HCT116 (cell line): ENCODE measurements around the gene TBR1. TPM values are rescaled to one million over a fixed set of nuclear protein-coding genes. Genes with fewer than 3 reads are reported as not detected.

Source experiments
- ATAC-seq: fragments of 200-7000 bp; cut with Tn5 transposase; 2 replicates; pipeline ENCODE4 v1.9.1; 2020; ENCODE audit warnings: mild to moderate bottlenecking, moderate library complexity
- BruUV-seq: library from RNA; stranded (reverse); fragments of 400-500 nt; replicated peaks from 2 replicates; lab custom pipeline; 2021; lab: Mats Ljungman, UMichigan
- CTCF ChIA-PET: fragments of 300-600 bp; sonication (Branson Sonifier 250); formaldehyde crosslinking; loops from one replicate; lab custom pipeline; 2021; ENCODE audit warnings: antibody characterized with exemption; lab: Charles Lee
- POLR2A ChIA-PET: fragments of 300-600, 350-600 bp; sonication (Branson Sonifier 250); formaldehyde crosslinking; loops from one replicate; lab custom pipeline; 2021; ENCODE audit warnings: antibody characterized with exemption; lab: Charles Lee
- RAD21 ChIA-PET, 2 experiments: fragments of 300-600 bp; sonication (Branson Sonifier 250); formaldehyde crosslinking; loops; one replicate each; lab custom pipeline; 2023; ENCODE audit warnings: low total read pairs in 2 of 2; ENCODE audit not compliant: uncharacterized antibody in 2 of 2, unreplicated experiment in 2 of 2, low non-redundant PET in 1 of 2; lab: Charles Lee
- DNase-seq: peaks from one replicate; pipeline ENCODE4 v3.0.0-alpha.2; 2010; ENCODE audit warnings: low read depth, low spot score
- H2AFZ ChIP-seq: fragments of 200-600 bp; shearing (Covaris generic), sonication (generic); 2 replicates; pipeline ENCODE4 v1.6.1; 2017; ENCODE audit warnings: low read depth, mixed run types, mixed read lengths, antibody characterized with exemption, low read length; ENCODE audit not compliant: poor library complexity, severe bottlenecking
- H3K27ac ChIP-seq: 2 replicates; pipeline ENCODE4 v1.5.1; 2012; ENCODE audit warnings: low read depth, low read length
- H3K27me3 ChIP-seq: fragments of 200-600 bp; sonication (generic); 2 replicates; pipeline ENCODE4 v1.6.1; 2016; ENCODE audit warnings: mixed run types, low read length, mixed read lengths; ENCODE audit not compliant: insufficient read depth
- H3K36me3 ChIP-seq, 2 experiments: fragments of 200-500 bp in 1 of 2; fragments of 200-600 bp in 1 of 2; sonication (Bioruptor generic) in 1 of 2; sonication (generic) in 1 of 2; 2 replicates each; pipeline versions ENCODE4 v1.5.1 to v1.6.1; 2014 to 2016; ENCODE audit warnings: low read length in 2 of 2, inconsistent platforms in 1 of 2, mixed read lengths in 1 of 2, mixed run types in 1 of 2; ENCODE audit not compliant: insufficient read depth in 2 of 2, control insufficient read depth in 1 of 2
- H3K4me1 ChIP-seq, 2 experiments: fragments of 200-600 bp in 1 of 2; sonication (generic) in 1 of 2; 2 replicates each; pipeline versions ENCODE4 v1.5.1 to v1.6.1; 2012 to 2017; ENCODE audit warnings: low read length in 2 of 2, inconsistent platforms in 1 of 2, mild to moderate bottlenecking in 1 of 2, mixed read lengths in 1 of 2, mixed run types in 1 of 2, moderate library complexity in 1 of 2; ENCODE audit not compliant: insufficient read depth in 2 of 2, control insufficient read depth in 1 of 2
- H3K4me2 ChIP-seq: fragments of 200-600 bp; sonication (generic); 2 replicates; pipeline ENCODE4 v1.6.1; 2017; ENCODE audit warnings: mixed run types, low read length, mixed read lengths
- H3K4me3 ChIP-seq, 2 experiments: fragments of 200-600 bp in 1 of 2; sonication (generic) in 1 of 2; replicated peaks in 1 of 2; 2 replicates each; pipeline ENCODE4 v1.5.1; 2011 to 2016; ENCODE audit warnings: low read length in 2 of 2, control low read depth in 1 of 2, low read depth in 1 of 2, mild to moderate bottlenecking in 1 of 2, mixed read lengths in 1 of 2, mixed run types in 1 of 2
- H3K79me2 ChIP-seq: fragments of 200-600 bp; sonication (generic); 2 replicates; pipeline ENCODE4 v1.6.1; 2017; ENCODE audit warnings: mild to moderate bottlenecking, mixed run types, low read length, moderate library complexity, mixed read lengths; ENCODE audit not compliant: insufficient read depth
- H3K9ac ChIP-seq: fragments of 200-600 bp; sonication (generic); 2 replicates; pipeline ENCODE4 v1.6.1; 2016; ENCODE audit warnings: low read length, mixed read lengths
- H3K9me2 ChIP-seq: fragments of 200-600 bp; sonication (generic), shearing (Covaris generic); 2 replicates; pipeline ENCODE4 v1.6.1; 2017; ENCODE audit warnings: mixed run types, mild to moderate bottlenecking, moderate library complexity; ENCODE audit not compliant: insufficient read depth
- H3K9me3 ChIP-seq, 2 experiments: fragments of 200-500 bp in 1 of 2; fragments of 200-600 bp in 1 of 2; sonication (Bioruptor generic) in 1 of 2; sonication (generic) in 1 of 2; 2 replicates each; pipeline ENCODE4 v1.6.1; 2014 to 2017; ENCODE audit warnings: low read length in 2 of 2, mixed read lengths in 2 of 2, inconsistent platforms in 1 of 2, low read depth in 1 of 2, mild to moderate bottlenecking in 1 of 2, mixed run types in 1 of 2, moderate library complexity in 1 of 2; ENCODE audit not compliant: control insufficient read depth in 1 of 2, insufficient read depth in 1 of 2
- H4K20me1 ChIP-seq: fragments of 200-600 bp; sonication (generic), shearing (Covaris generic); 2 replicates; pipeline ENCODE4 v1.6.1; 2017; ENCODE audit warnings: mixed run types, mild to moderate bottlenecking, moderate library complexity; ENCODE audit not compliant: insufficient read depth
- CEBPB ChIP-seq: IDR thresholded peaks from 2 replicates; pipeline ENCODE4 v1.6.1; 2012; ENCODE audit warnings: low read depth
- EGR1 ChIP-seq: IDR thresholded peaks from 2 replicates; pipeline ENCODE4 v1.6.1; 2012; ENCODE audit warnings: low read depth
- JUND ChIP-seq: IDR thresholded peaks from 2 replicates; pipeline ENCODE4 v1.6.1; 2012
- RAD21 ChIP-seq: IDR thresholded peaks from 2 replicates; pipeline ENCODE4 v1.6.1; 2012; ENCODE audit warnings: low read depth, mild to moderate bottlenecking
- SIN3A ChIP-seq: IDR thresholded peaks from 2 replicates; pipeline ENCODE4 v1.6.1; 2012; ENCODE audit warnings: low read depth
- TCF7L2 ChIP-seq: IDR thresholded peaks from 2 replicates; pipeline ENCODE4 v1.7.0; 2011; ENCODE audit warnings: borderline replicate concordance, inconsistent platforms; ENCODE audit not compliant: insufficient read depth, insufficient read length; ENCODE audit errors: extremely low read depth
- YY1 ChIP-seq: IDR thresholded peaks from 2 replicates; pipeline ENCODE4 v1.6.1; 2011; ENCODE audit warnings: low read length, low read depth, moderate library complexity, mild to moderate bottlenecking; ENCODE audit not compliant: insufficient replicate concordance; ENCODE audit errors: extremely low read depth
- ZNF274 ChIP-seq: fragments of 200-500 bp; sonication (Bioruptor generic); IDR thresholded peaks from 2 replicates; pipeline ENCODE4 v1.6.1; 2014; ENCODE audit warnings: mild to moderate bottlenecking, low read depth, low read length, inconsistent platforms
- intact Hi-C: fragments of 100-400 bp; cut with micrococcal nuclease; formaldehyde crosslinking; loops from 2 replicates; pipeline ENCODE4 v1.10.0; 2022
- total RNA-seq: library from RNA; stranded (reverse); gene quantifications from one replicate; pipeline ENCODE4 v1.2.1, GENCODE V29; 2021; ENCODE audit not compliant: unreplicated experiment
- TF ChIP-seq, protein P1 (sequence below), 3 experiments: fragments of 200-600 bp in 1 of 3; sonication (generic) in 1 of 3; IDR thresholded peaks in 2 of 3; conservative IDR thresholded peaks in 1 of 3; 2 replicates each; pipeline ENCODE4 v1.5.1; 2012 to 2017; ENCODE audit warnings: low read depth in 2 of 3, low read length in 2 of 3, antibody characterized with exemption in 1 of 3, borderline replicate concordance in 1 of 3, control low read depth in 1 of 3, mild to moderate bottlenecking in 1 of 3, mixed read lengths in 1 of 3, mixed run types in 1 of 3, moderate library complexity in 1 of 3; ENCODE audit not compliant: insufficient read depth in 1 of 3
- TF ChIP-seq, protein P2 (sequence below): IDR thresholded peaks from 2 replicates; pipeline ENCODE4 v1.6.1; 2012

Gene TBR1
- total RNA-seq, 1 experiment from 2014 or later, result 0.17 TPM

DNA sequence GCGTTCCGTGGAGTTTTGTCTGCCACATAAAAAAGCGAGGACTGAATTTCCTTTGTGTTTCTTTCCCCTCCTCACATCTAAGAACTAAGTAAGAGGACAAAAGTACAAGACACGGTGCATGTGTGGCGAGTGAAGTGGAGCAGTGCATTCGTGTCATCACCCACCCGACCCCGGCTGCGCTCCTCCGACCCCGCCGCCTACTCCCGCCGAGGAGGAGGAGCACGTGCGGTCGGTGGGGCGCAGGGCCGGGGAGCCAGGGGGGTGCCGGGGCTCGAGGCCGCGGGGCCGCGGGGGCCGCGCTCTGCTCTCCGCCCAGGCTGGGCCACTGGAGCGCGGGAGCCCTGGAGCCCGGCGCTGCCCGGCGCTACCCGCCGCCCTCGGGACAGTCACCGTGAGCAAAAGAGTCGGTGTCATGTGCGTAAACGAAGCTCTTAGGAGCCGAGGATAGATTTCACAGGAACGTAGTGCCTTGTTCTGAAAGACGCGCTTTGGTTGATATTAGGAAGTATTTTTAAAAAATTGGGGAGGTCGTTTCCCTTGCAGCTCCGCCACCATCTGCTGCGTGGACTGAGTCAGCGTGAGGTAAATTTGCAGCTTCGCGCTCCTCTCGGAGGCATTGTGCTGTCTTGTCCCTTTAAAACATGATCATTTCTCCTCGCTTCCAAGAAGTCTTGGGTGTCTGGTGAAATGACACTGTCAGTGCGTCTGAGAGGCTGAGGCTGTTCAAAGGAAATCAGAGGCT is 11.0 kb downstream of the TBR1 start:
- ATAC-seq (no peak), DNase-seq (no peak)
- H3K4me3 ChIP-seq, result no peak overlapping the region
- RAD21 ChIA-PET, result no interaction called here
- H3K4me2 ChIP-seq, result no peak overlapping the region
- H3K36me3 ChIP-seq, result no peaks in the 10 kb centered on the region
- H3K4me1 ChIP-seq, result no peaks in the 10 kb centered on the region
- CTCF ChIA-PET, result no interaction called here
- H3K9me3 ChIP-seq, result no peaks in the 10 kb centered on the region
- no peaks in the 10 kb centered on the region for H3K9me2 ChIP-seq
- TF ChIP-seq CEBPB (no peak), SIN3A (no peak), TCF7L2 (no peak), EGR1 (no peak), JUND (no peak), ZNF274 (no peak), YY1 (no peak), RAD21 (no peak)
- TF ChIP-seq, protein P1, sequence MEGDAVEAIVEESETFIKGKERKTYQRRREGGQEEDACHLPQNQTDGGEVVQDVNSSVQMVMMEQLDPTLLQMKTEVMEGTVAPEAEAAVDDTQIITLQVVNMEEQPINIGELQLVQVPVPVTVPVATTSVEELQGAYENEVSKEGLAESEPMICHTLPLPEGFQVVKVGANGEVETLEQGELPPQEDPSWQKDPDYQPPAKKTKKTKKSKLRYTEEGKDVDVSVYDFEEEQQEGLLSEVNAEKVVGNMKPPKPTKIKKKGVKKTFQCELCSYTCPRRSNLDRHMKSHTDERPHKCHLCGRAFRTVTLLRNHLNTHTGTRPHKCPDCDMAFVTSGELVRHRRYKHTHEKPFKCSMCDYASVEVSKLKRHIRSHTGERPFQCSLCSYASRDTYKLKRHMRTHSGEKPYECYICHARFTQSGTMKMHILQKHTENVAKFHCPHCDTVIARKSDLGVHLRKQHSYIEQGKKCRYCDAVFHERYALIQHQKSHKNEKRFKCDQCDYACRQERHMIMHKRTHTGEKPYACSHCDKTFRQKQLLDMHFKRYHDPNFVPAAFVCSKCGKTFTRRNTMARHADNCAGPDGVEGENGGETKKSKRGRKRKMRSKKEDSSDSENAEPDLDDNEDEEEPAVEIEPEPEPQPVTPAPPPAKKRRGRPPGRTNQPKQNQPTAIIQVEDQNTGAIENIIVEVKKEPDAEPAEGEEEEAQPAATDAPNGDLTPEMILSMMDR (IDR thresholded peaks at IDR 0.05 in 2 of 3, conservative IDR thresholded peaks at IDR 0.05 in 1 of 3; ENCODE audit: borderline replicate concordance in 1 of 3, insufficient read depth in 1 of 3, low read depth in 2 of 3, low read length in 2 of 3), result no peak
- TF ChIP-seq, protein P2, sequence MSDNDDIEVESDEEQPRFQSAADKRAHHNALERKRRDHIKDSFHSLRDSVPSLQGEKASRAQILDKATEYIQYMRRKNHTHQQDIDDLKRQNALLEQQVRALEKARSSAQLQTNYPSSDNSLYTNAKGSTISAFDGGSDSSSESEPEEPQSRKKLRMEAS, result no peak
- H3K27me3 ChIP-seq, result no peaks in the 10 kb centered on the region
- H3K9ac ChIP-seq, result no peak overlapping the region
- intact Hi-C loops, result no loop called here
- POLR2A ChIA-PET, result no interaction called here
- no peaks in the 10 kb centered on the region for H3K79me2 ChIP-seq
- H2AFZ ChIP-seq, result no peak overlapping the region
- no peaks in the 10 kb centered on the region for H4K20me1 ChIP-seq
- BruUV-seq, result no TSS peak
- no peak overlapping the region for H3K27ac ChIP-seq
